ENCODE data around the gene TAF1A. TPM values are rescaled to one million over a fixed set of nuclear protein-coding genes. Genes with fewer than 3 reads are reported as not detected.
"Not testable (repeated sequence)": the region's sequence is repeated elsewhere in the genome, so short reads cannot be mapped to it uniquely, and the experiment has no call there.

Gene TAF1A
- total and polyA plus RNA-seq, 7 experiments from 2014 or later: 6.5 to 17.9 (median 8.0) TPM

DNA sequence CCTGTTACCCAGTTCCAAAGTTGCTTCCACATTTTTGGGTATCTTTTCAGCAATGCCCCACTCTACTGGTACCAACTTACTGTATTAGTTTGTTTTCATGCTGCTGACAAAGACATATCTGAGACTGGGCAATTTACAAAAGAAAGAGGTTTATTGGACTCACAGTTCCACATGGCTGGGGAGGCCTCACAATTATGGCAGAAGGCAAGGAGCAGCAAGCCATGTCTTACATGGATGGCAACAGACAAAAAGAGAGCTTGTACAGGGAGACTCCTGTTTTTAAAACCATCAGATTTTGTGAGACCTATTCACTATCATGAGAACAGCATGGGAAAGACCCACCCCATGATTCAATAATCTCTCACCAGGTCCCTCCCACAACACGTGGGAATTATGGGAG lies 19.4 kb upstream of the TAF1A start:
- intact Hi-C loops (cut with micrococcal nuclease); H3K4me3 ChIP-seq (ENCODE audit: low read length); H3K4me1 ChIP-seq (ENCODE audit: control insufficient read depth in 2 of 2, insufficient read depth in 2 of 2, low read length in 2 of 2); H3K4me1 Mint-ChIP-seq; H3K36me3 ChIP-seq (ENCODE audit: control insufficient read depth in 2 of 3, insufficient read depth in 3 of 3, low read length in 3 of 3); H3K27ac Mint-ChIP-seq; DNase-seq; H3K4me3 Mint-ChIP-seq; H3K9me3 ChIP-seq (ENCODE audit: control insufficient read depth in 2 of 3, low read length in 3 of 3); ATAC-seq; CTCF ChIA-PET; H3K27ac ChIP-seq (ENCODE audit: low read depth, low read length); H3K27me3 ChIP-seq (ENCODE audit: control insufficient read depth in 2 of 2, insufficient read depth in 2 of 2, low read length in 2 of 2): not testable (repeated sequence)
- H3K36me3 Mint-ChIP-seq: peaks cover 0 to 14% (median 0%) of the 10 kb centered on the region in 5 donors
- peaks cover 5 to 48% (median 18%) of the 10 kb centered on the region in 5 donors for H3K27me3 Mint-ChIP-seq
- POLR2A ChIA-PET: interaction anchor here (0.6 to 0.7 kb wide), 2 partner anchors 13 to 143 kb away, joined by 3 read pairs; no protein-coding TSS in a partner anchor
- H3K9me3 Mint-ChIP-seq: peaks cover 0 to 14% (median 3%) of the 10 kb centered on the region in 11 donors

DNA sequence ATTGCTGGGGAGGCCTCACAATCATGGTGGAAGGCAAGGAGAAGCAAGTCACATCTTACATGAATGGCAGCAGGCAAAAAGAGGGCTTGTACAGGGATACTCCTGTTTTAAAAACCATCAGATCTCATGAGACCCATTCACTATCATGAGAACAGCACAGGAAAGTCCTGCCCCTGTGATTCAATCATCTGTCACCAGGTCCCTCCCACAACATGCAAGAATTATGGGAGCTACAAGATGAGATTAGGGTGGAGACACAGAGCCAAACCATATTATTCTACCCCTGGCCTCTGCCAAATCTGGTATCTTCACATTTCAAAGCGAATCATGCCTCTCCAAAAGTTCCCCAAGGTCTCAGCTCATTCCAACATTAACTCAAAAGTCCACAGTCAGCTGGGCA lies 17.0 kb upstream of the TAF1A start:
- Histone ChIP-seq H3K4me1 (ENCODE audit: control insufficient read depth in 2 of 2, insufficient read depth in 2 of 2, low read length in 2 of 2) (no peaks in the 10 kb centered on the region), H3K4me3 (ENCODE audit: low read length) (no peak overlapping the region), H3K27ac (ENCODE audit: low read depth, low read length) (no peak overlapping the region), H3K27me3 (ENCODE audit: control insufficient read depth in 2 of 2, insufficient read depth in 2 of 2, low read length in 2 of 2) (no peaks in the 10 kb centered on the region), H3K36me3 (ENCODE audit: control insufficient read depth in 2 of 3, insufficient read depth in 3 of 3, low read length in 3 of 3) (no peaks in the 10 kb centered on the region), H3K9me3 (ENCODE audit: control insufficient read depth in 2 of 3, low read length in 3 of 3) (no peaks in the 10 kb centered on the region)
- H3K27ac Mint-ChIP-seq: no peak overlapping the region
- peaks cover 0 to 27% (median 2%) of the 10 kb centered on the region in 5 donors for H3K27me3 Mint-ChIP-seq
- ATAC-seq (no peak), DNase-seq (no peak)
- ChIA-PET CTCF (no interaction called here), POLR2A (no interaction called here)
- H3K9me3 Mint-ChIP-seq: peaks cover 0 to 14% (median 3%) of the 10 kb centered on the region in 11 donors
- no peaks in the 10 kb centered on the region for H3K4me1 Mint-ChIP-seq
- peaks cover 0 to 14% (median 0%) of the 10 kb centered on the region in 5 donors for H3K36me3 Mint-ChIP-seq
- intact Hi-C loops (cut with micrococcal nuclease): no loop called here
- H3K4me3 Mint-ChIP-seq: no peak overlapping the region

DNA sequence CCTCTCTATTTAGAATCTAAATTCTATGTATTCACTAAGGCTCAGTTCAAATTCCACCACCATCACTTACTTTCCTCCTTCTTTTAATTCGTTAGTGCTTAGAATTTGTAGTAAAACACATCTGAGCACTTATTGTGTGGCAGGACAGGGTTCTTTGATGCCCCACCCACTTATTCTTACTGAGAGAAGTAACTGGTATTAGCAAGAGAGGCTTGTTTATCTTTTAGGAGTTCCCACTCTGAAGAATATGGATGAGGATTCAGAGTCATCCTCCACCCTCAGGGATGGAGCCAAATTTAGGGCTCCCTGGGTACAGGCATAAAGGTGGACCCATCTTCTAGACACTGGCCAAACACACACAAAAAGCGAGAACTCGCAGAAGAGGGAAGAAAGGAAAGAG lies 11.5 kb upstream of the TAF1A start:
- Histone ChIP-seq H3K36me3 (ENCODE audit: control insufficient read depth in 2 of 3, insufficient read depth in 3 of 3, low read length in 3 of 3) (no peaks in the 10 kb centered on the region), H3K4me3 (ENCODE audit: low read length) (no peak overlapping the region), H3K4me1 (ENCODE audit: control insufficient read depth in 2 of 2, insufficient read depth in 2 of 2, low read length in 2 of 2) (no peaks in the 10 kb centered on the region), H3K9me3 (ENCODE audit: control insufficient read depth in 2 of 3, low read length in 3 of 3) (no peaks in the 10 kb centered on the region), H3K27ac (ENCODE audit: low read depth, low read length) (no peak overlapping the region), H3K27me3 (ENCODE audit: control insufficient read depth in 2 of 2, insufficient read depth in 2 of 2, low read length in 2 of 2) (no peaks in the 10 kb centered on the region)
- peaks cover 0 to 1% (median 0%) of the 10 kb centered on the region in 11 donors for H3K9me3 Mint-ChIP-seq
- H3K4me1 Mint-ChIP-seq: no peaks in the 10 kb centered on the region
- no peaks in the 10 kb centered on the region for H3K36me3 Mint-ChIP-seq
- DNase-seq (no peak), ATAC-seq (no peak)
- H3K4me3 Mint-ChIP-seq: no peak overlapping the region
- peaks cover 0 to 11% (median 0%) of the 10 kb centered on the region in 5 donors for H3K27me3 Mint-ChIP-seq
- peak overlapping the region in 1 of 9 donors; percentile 14 for H3K27ac Mint-ChIP-seq
- intact Hi-C loops (cut with micrococcal nuclease): no loop called here
- ChIA-PET CTCF (no interaction called here), POLR2A (no interaction called here)

DNA sequence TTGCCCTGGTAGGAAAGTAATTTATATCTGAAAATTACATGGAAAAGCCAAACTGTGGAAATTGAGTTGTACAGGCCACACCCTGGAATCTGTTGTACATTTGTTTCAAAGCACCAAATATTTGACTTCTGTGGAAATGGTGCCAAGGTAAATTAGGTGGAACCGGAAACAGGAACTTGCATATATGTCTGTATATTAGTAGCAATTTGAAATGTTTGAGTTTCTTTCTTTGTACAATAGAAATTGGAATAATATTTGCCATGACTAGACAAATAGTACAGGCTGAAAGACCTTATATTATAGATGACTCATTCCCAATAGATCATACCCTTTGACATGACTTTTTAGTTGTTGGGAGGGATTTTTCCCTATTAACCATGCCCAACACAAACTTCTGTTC lies 10.5 kb upstream of the TAF1A start:
- Mint-ChIP-seq H3K36me3 (peaks cover 0 to 9% (median 3%) of the 10 kb centered on the region in 5 donors), H3K27ac (no peak overlapping the region), H3K4me1 (no peaks in the 10 kb centered on the region), H3K4me3 (no peak overlapping the region), H3K9me3 (peaks cover 0 to 4% (median 0%) of the 10 kb centered on the region in 11 donors), H3K27me3 (peaks cover 0 to 11% (median 0%) of the 10 kb centered on the region in 5 donors)
- ChIA-PET POLR2A (no interaction called here), CTCF (interaction anchor here (0.6 kb wide), 1 partner anchor 87 kb away, joined by 3 read pairs; no protein-coding TSS in a partner anchor)
- ATAC-seq (no peak), DNase-seq (no peak)
- H3K4me1 ChIP-seq (ENCODE audit: control insufficient read depth in 2 of 2, insufficient read depth in 2 of 2, low read length in 2 of 2): no peaks in the 10 kb centered on the region
- H3K36me3 ChIP-seq (ENCODE audit: control insufficient read depth in 2 of 3, insufficient read depth in 3 of 3, low read length in 3 of 3): no peaks in the 10 kb centered on the region
- H3K4me3 ChIP-seq (ENCODE audit: low read length): no peak overlapping the region
- no peaks in the 10 kb centered on the region for H3K9me3 ChIP-seq (ENCODE audit: control insufficient read depth in 2 of 3, low read length in 3 of 3)
- intact Hi-C loops (cut with micrococcal nuclease): no loop called here
- no peak overlapping the region for H3K27ac ChIP-seq (ENCODE audit: low read depth, low read length)
- no peaks in the 10 kb centered on the region for H3K27me3 ChIP-seq (ENCODE audit: control insufficient read depth in 2 of 2, insufficient read depth in 2 of 2, low read length in 2 of 2)

DNA sequence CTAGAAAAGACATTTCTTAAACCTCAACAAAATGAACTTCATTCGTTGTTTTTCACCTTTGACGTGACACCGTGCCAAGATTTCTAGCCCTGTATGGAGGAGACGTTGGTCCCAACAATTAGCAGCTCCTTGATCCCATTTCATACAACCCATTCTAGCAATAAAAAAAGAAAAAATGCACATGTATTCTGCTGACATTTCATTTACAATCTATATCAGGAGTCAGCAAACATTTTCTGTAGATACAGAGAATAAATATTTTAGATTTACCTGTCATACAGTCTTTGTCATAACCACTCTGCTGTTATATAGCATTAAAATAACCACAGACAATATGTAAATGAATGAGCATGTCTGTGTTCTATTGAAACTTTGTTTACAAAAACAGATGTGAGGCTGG lies 7.0 kb upstream of the TAF1A start:
- ATAC-seq (no peak), DNase-seq (no peak)
- ChIA-PET CTCF (no interaction called here), POLR2A (no interaction called here)
- no peak overlapping the region for H3K4me3 Mint-ChIP-seq
- no peak overlapping the region for H3K4me3 ChIP-seq (ENCODE audit: low read length)
- H3K4me1 ChIP-seq (ENCODE audit: control insufficient read depth in 2 of 2, insufficient read depth in 2 of 2, low read length in 2 of 2): no peaks in the 10 kb centered on the region
- no peaks in the 10 kb centered on the region for H3K36me3 ChIP-seq (ENCODE audit: control insufficient read depth in 2 of 3, insufficient read depth in 3 of 3, low read length in 3 of 3)
- peaks cover 0 to 9% (median 4%) of the 10 kb centered on the region in 7 donors for H3K4me1 Mint-ChIP-seq
- no peak overlapping the region for H3K27ac Mint-ChIP-seq
- peaks cover 0 to 4% (median 0%) of the 10 kb centered on the region in 11 donors for H3K9me3 Mint-ChIP-seq
- no peaks in the 10 kb centered on the region for H3K27me3 ChIP-seq (ENCODE audit: control insufficient read depth in 2 of 2, insufficient read depth in 2 of 2, low read length in 2 of 2)
- H3K9me3 ChIP-seq (ENCODE audit: control insufficient read depth in 2 of 3, low read length in 3 of 3): no peaks in the 10 kb centered on the region
- peaks cover 0 to 10% (median 0%) of the 10 kb centered on the region in 5 donors for H3K27me3 Mint-ChIP-seq
- H3K27ac ChIP-seq (ENCODE audit: low read depth, low read length): no peak overlapping the region
- peaks cover 0 to 11% (median 3%) of the 10 kb centered on the region in 5 donors for H3K36me3 Mint-ChIP-seq
- intact Hi-C loops (cut with micrococcal nuclease): loop anchor here in 1 of 2 donors (2.0 kb wide), 1 partner anchor 14 kb away; no protein-coding TSS in a partner anchor

DNA sequence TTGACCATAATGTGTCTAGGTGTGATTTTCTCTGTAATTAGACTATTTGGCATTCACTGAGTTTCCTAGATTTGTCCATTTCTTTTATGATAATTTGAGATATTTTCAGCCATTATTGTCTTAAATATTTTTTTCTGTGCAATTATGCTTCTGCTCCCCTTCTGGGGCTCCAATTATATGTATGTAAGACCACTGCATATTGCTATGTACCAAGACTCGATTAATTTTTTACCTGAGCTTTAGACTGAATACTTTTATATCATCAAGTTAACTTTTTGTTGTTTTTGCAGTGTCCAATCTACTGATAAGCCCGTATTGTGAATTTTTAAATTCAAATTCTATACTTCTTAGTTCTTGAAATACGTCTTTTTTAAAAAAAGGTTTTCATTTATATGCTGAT lies 5.1 kb upstream of the TAF1A start:
- POLR2A ChIA-PET: interaction anchor here (0.5 kb wide), 1 partner anchor 41 kb away, joined by 3 read pairs; no protein-coding TSS in a partner anchor

DNA sequence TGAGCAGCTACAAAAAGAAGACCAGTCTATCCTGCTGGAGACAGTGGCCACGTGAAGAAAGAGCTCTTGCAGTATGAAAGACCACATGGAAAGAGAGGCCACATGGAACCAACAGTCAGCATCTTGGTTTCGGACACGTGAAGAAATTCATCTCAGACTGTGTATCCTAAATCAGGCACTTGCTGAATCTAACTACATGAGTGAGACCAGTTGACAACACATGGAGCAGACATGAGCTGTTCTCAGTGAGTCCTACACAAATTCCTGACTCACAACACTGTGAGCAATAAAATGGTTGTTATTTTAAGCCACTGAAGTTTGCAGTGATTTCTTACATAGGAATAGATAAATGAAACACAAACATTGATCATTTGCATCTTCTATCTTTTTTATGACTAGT lies 2.4 kb upstream of the TAF1A start:
- Mint-ChIP-seq H3K4me1 (peaks cover 21 to 49% (median 43%) of the 10 kb centered on the region in 7 donors), H3K9me3 (peaks cover 0 to 4% (median 0%) of the 10 kb centered on the region in 11 donors), H3K27ac (no peak overlapping the region), H3K36me3 (peaks cover 0 to 11% (median 8%) of the 10 kb centered on the region in 5 donors), H3K27me3 (peaks cover 0 to 4% (median 0%) of the 10 kb centered on the region in 5 donors), H3K4me3 (peak overlapping the region in 3 of 10 donors; percentile 4 to 86 (median 21))
- H3K4me1 ChIP-seq (ENCODE audit: control insufficient read depth in 2 of 2, insufficient read depth in 2 of 2, low read length in 2 of 2): peaks cover 6 to 18% of the 10 kb centered on the region in 2 donors
- H3K36me3 ChIP-seq (ENCODE audit: control insufficient read depth in 2 of 3, insufficient read depth in 3 of 3, low read length in 3 of 3): peaks cover 0 to 1% (median 0%) of the 10 kb centered on the region in 3 experiments
- H3K4me3 ChIP-seq (ENCODE audit: low read length): no peak overlapping the region
- DNase-seq (no peak), ATAC-seq (no peak)
- POLR2A ChIA-PET: interaction anchor here (0.6 to 2.0 kb wide), 5 partner anchors 27 to 121 kb away, joined by 3 to 6 read pairs (median 3); no protein-coding TSS in a partner anchor
- no peak overlapping the region for H3K27ac ChIP-seq (ENCODE audit: low read depth, low read length)
- no peaks in the 10 kb centered on the region for H3K27me3 ChIP-seq (ENCODE audit: control insufficient read depth in 2 of 2, insufficient read depth in 2 of 2, low read length in 2 of 2)
- CTCF ChIA-PET: no interaction called here
- intact Hi-C loops (cut with micrococcal nuclease): no loop called here
- no peaks in the 10 kb centered on the region for H3K9me3 ChIP-seq (ENCODE audit: control insufficient read depth in 2 of 3, low read length in 3 of 3)

More for the DNA sequence above, 5.1 kb upstream of the TAF1A start:
- Histone ChIP-seq H3K4me3 (ENCODE audit: low read length) (no peak overlapping the region), H3K4me1 (ENCODE audit: control insufficient read depth in 2 of 2, insufficient read depth in 2 of 2, low read length in 2 of 2) (peaks cover 4 to 6% of the 10 kb centered on the region in 2 donors), H3K9me3 (ENCODE audit: control insufficient read depth in 2 of 3, low read length in 3 of 3) (no peaks in the 10 kb centered on the region), H3K27me3 (ENCODE audit: control insufficient read depth in 2 of 2, insufficient read depth in 2 of 2, low read length in 2 of 2) (no peaks in the 10 kb centered on the region), H3K27ac (ENCODE audit: low read depth, low read length) (no peak overlapping the region), H3K36me3 (ENCODE audit: control insufficient read depth in 2 of 3, insufficient read depth in 3 of 3, low read length in 3 of 3) (no peaks in the 10 kb centered on the region)
- DNase-seq (no peak), ATAC-seq (no peak)
- Mint-ChIP-seq H3K27me3 (peaks cover 0 to 8% (median 0%) of the 10 kb centered on the region in 5 donors), H3K4me3 (no peak overlapping the region), H3K27ac (no peak overlapping the region), H3K9me3 (peaks cover 0 to 4% (median 0%) of the 10 kb centered on the region in 11 donors), H3K36me3 (peaks cover 0 to 11% (median 3%) of the 10 kb centered on the region in 5 donors), H3K4me1 (peaks cover 6 to 23% (median 18%) of the 10 kb centered on the region in 7 donors)
- intact Hi-C loops (cut with micrococcal nuclease): no loop called here
- CTCF ChIA-PET: no interaction called here

All from naive thymus-derived CD4-positive, alpha-beta T cell (primary cell).